Mesenchymal stem cell (in vitro differentiated cells and primary cell): ENCODE results near the gene XPNPEP3.

Source experiments
- DNase-seq: peaks from one replicate; pipeline ENCODE4 v3.0.0-alpha.2; 2013
- H2AFZ ChIP-seq: one replicate; pipeline ENCODE4 v1.6.1; 2013; ENCODE audit warnings: low read depth, mild to moderate bottlenecking, control low read depth, inconsistent platforms, low read length, moderate library complexity
- H2AK5ac ChIP-seq: 2 replicates; pipeline ENCODE4 v1.6.1; 2013; ENCODE audit warnings: low read length, moderate library complexity, mild to moderate bottlenecking, inconsistent platforms; ENCODE audit not compliant: severe bottlenecking
- H2BK120ac ChIP-seq: one replicate; pipeline ENCODE4 v1.6.1; 2013; ENCODE audit warnings: low read depth, mild to moderate bottlenecking, inconsistent platforms, low read length, moderate library complexity
- H2BK12ac ChIP-seq, 2 experiments: one replicate each; pipeline ENCODE4 v1.6.1; 2013; ENCODE audit warnings: inconsistent platforms in 2 of 2, low read length in 2 of 2, mild to moderate bottlenecking in 2 of 2, moderate library complexity in 2 of 2, control low read depth in 1 of 2
- H2BK15ac ChIP-seq: one replicate; pipeline ENCODE4 v1.6.1; 2013; ENCODE audit warnings: mild to moderate bottlenecking, low read depth, inconsistent platforms; ENCODE audit not compliant: poor library complexity, severe bottlenecking
- H2BK5ac ChIP-seq: 2 replicates; pipeline ENCODE4 v1.6.1; 2013; ENCODE audit warnings: low read depth, mild to moderate bottlenecking, low read length, control low read depth, inconsistent platforms; ENCODE audit not compliant: poor library complexity, severe bottlenecking
- H3K14ac ChIP-seq, 2 experiments: one replicate each; pipeline ENCODE4 v1.6.1; 2013; ENCODE audit warnings: inconsistent platforms in 2 of 2, low read length in 2 of 2, control low read depth in 1 of 2, mild to moderate bottlenecking in 1 of 2, moderate library complexity in 1 of 2
- H3K18ac ChIP-seq, 2 experiments: one replicate each; pipeline ENCODE4 v1.6.1; 2013; ENCODE audit warnings: inconsistent platforms in 2 of 2, low read length in 2 of 2, control low read depth in 1 of 2, low read depth in 1 of 2, mild to moderate bottlenecking in 1 of 2
- H3K23ac ChIP-seq, 2 experiments: one replicate each; pipeline ENCODE4 v1.6.1; 2013; ENCODE audit warnings: inconsistent platforms in 2 of 2, low read length in 2 of 2, mild to moderate bottlenecking in 2 of 2, moderate library complexity in 2 of 2, control low read depth in 1 of 2
- H3K27ac ChIP-seq: 2 replicates; pipeline ENCODE4 v1.5.1; 2013; ENCODE audit warnings: mild to moderate bottlenecking, moderate library complexity, low read length, control low read depth, inconsistent platforms; ENCODE audit not compliant: poor library complexity, severe bottlenecking
- H3K27me3 ChIP-seq, 2 experiments: 2 replicates each; pipeline versions ENCODE4 v1.6.1 to v1.7.0; 2013; ENCODE audit warnings: low read length in 2 of 2, mild to moderate bottlenecking in 2 of 2, moderate library complexity in 2 of 2, control low read depth in 1 of 2, inconsistent platforms in 1 of 2; ENCODE audit not compliant: control insufficient read depth in 1 of 2, insufficient read depth in 1 of 2
- H3K36me3 ChIP-seq, 2 experiments: 2 replicates each; pipeline versions ENCODE4 v1.6.1 to v1.7.0; 2013; ENCODE audit warnings: low read length in 2 of 2, control low read depth in 1 of 2, inconsistent platforms in 1 of 2, low read depth in 1 of 2, mild to moderate bottlenecking in 1 of 2; ENCODE audit not compliant: insufficient read depth in 2 of 2, control insufficient read depth in 1 of 2
- H3K4ac ChIP-seq, 2 experiments: one replicate each; pipeline ENCODE4 v1.6.1; 2013; ENCODE audit warnings: inconsistent platforms in 2 of 2, low read length in 2 of 2, mild to moderate bottlenecking in 2 of 2, moderate library complexity in 2 of 2, control low read depth in 1 of 2, low read depth in 1 of 2
- H3K4me1 ChIP-seq: 2 replicates; pipeline ENCODE4 v1.6.1; 2013; ENCODE audit warnings: low read depth, low read length, control low read depth; ENCODE audit not compliant: control insufficient read depth, insufficient read depth
- H3K4me2 ChIP-seq: 2 replicates; pipeline ENCODE4 v1.6.1; 2013; ENCODE audit warnings: low read length, mild to moderate bottlenecking, inconsistent platforms; ENCODE audit not compliant: poor library complexity, severe bottlenecking
- H3K4me3 ChIP-seq, 2 experiments: 2 replicates each; pipeline versions ENCODE4 v1.5.1 to v1.7.0; 2013; ENCODE audit warnings: low read length in 2 of 2, mild to moderate bottlenecking in 2 of 2, control low read depth in 1 of 2, low read depth in 1 of 2; ENCODE audit not compliant: insufficient read depth in 1 of 2
- H3K79me1 ChIP-seq: replicated peaks from 2 replicates; pipeline ENCODE4 v1.6.1; 2013; ENCODE audit warnings: mild to moderate bottlenecking, control low read depth, low read length, inconsistent platforms; ENCODE audit not compliant: poor library complexity, severe bottlenecking
- H3K9ac ChIP-seq: 2 replicates; pipeline ENCODE4 v1.7.0; 2013; ENCODE audit warnings: mild to moderate bottlenecking, low read length, moderate library complexity
- H3K9me3 ChIP-seq: 2 replicates; pipeline ENCODE4 v1.7.0; 2013; ENCODE audit warnings: mild to moderate bottlenecking, low read length; ENCODE audit not compliant: control insufficient read depth
- H4K8ac ChIP-seq: one replicate; pipeline ENCODE4 v1.6.1; 2013; ENCODE audit warnings: inconsistent platforms, mild to moderate bottlenecking, low read length, moderate library complexity
- H4K91ac ChIP-seq: one replicate; pipeline ENCODE4 v1.6.1; 2013; ENCODE audit warnings: mild to moderate bottlenecking, low read length, inconsistent platforms
- WGBS: methylation state at CpG from one replicate; pipeline ENCODE4 v1.1.7; 2013; ENCODE audit warnings: mixed read lengths; 5-methylcytosine and 5-hydroxymethylcytosine counted together

Gene XPNPEP3

DNA sequence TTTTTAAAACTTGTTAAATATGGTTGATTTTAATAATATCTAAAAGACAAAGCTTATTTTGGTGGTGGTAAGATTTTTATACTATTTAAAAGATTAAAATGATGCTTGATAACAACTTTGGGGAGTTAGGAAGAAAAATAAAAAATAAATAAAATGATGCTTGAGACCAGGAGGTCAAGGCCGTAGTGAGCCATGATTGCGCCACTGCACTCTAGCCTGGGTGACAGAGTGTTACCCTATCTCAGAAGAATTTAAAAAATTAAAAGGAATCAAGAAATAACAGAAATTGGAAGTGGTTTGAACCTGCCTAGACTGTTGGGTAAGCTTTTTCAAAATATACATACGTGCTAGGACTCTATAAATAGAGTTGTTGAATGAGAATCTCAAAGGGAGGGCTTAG lies 17.1 kb downstream of the XPNPEP3 start:
- Histone ChIP-seq H3K23ac (no peak overlapping the region), H4K91ac (no peak overlapping the region), H2BK15ac (no peak overlapping the region), H2AFZ (no peak overlapping the region), H3K4ac (no peak overlapping the region), H3K4me2 (no peak overlapping the region), H3K18ac (no peak overlapping the region), H2BK120ac (no peak overlapping the region), H2AK5ac (no peak overlapping the region), H3K4me3 (no peak overlapping the region), H3K9ac (no peak overlapping the region), H3K79me1 (peaks cover 5% of the 10 kb centered on the region), H4K8ac (no peak overlapping the region), H3K4me1 (no peaks in the 10 kb centered on the region), H2BK5ac (no peak overlapping the region), H3K36me3 (peaks cover 3 to 77% of the 10 kb centered on the region in 2 experiments), H3K27me3 (no peaks in the 10 kb centered on the region), H3K9me3 (no peaks in the 10 kb centered on the region), H3K14ac (no peak overlapping the region), H2BK12ac (no peak overlapping the region), H3K27ac (no peak overlapping the region)
- no peak for DNase-seq
- WGBS = 100% methylated on average over 3 of the region's 3 CpGs

GRCh38 chr22:40875111-40875510 lies 18.2 kb downstream of the XPNPEP3 start:
- no peak overlapping the region for H3K4me3 ChIP-seq
- H3K9ac ChIP-seq = no peak overlapping the region
- no peak overlapping the region for H2BK12ac ChIP-seq
- H3K4ac ChIP-seq = no peak overlapping the region
- no peak overlapping the region for H4K91ac ChIP-seq
- H4K8ac ChIP-seq = no peak overlapping the region
- H3K23ac ChIP-seq = no peak overlapping the region
- H3K36me3 ChIP-seq = peaks cover 3 to 74% of the 10 kb centered on the region in 2 experiments
- H3K18ac ChIP-seq = no peak overlapping the region
- no peak for DNase-seq
- no peak overlapping the region for H2BK5ac ChIP-seq
- no peak overlapping the region for H2AFZ ChIP-seq
- no peak overlapping the region for H3K27ac ChIP-seq
- H3K9me3 ChIP-seq = no peaks in the 10 kb centered on the region
- peaks cover 5% of the 10 kb centered on the region for H3K79me1 ChIP-seq
- no peak overlapping the region for H3K14ac ChIP-seq
- no peak overlapping the region for H2AK5ac ChIP-seq
- WGBS = 100% methylated on average over 3 of the region's 3 CpGs
- H3K27me3 ChIP-seq = no peaks in the 10 kb centered on the region
- H2BK120ac ChIP-seq = no peak overlapping the region
- no peak overlapping the region for H2BK15ac ChIP-seq
- no peaks in the 10 kb centered on the region for H3K4me1 ChIP-seq
- H3K4me2 ChIP-seq = no peak overlapping the region

GRCh38 chr22:40876907-40877306 lies 20.0 kb downstream of the XPNPEP3 start:
- peaks cover 11% of the 10 kb centered on the region for H3K79me1 ChIP-seq
- no peak for DNase-seq
- H3K27me3 ChIP-seq = no peaks in the 10 kb centered on the region
- no peak overlapping the region for H3K4ac ChIP-seq
- no peak overlapping the region for H2BK12ac ChIP-seq
- no peak overlapping the region for H3K27ac ChIP-seq
- no peak overlapping the region for H2AFZ ChIP-seq
- H3K9me3 ChIP-seq = no peaks in the 10 kb centered on the region
- no peak overlapping the region for H3K4me3 ChIP-seq
- H3K36me3 ChIP-seq = peaks cover 6 to 72% of the 10 kb centered on the region in 2 experiments
- H2BK5ac ChIP-seq = no peak overlapping the region
- no peak overlapping the region for H2BK120ac ChIP-seq
- no peak overlapping the region for H3K4me2 ChIP-seq
- no peak overlapping the region for H2AK5ac ChIP-seq
- no peak overlapping the region for H4K91ac ChIP-seq
- no peaks in the 10 kb centered on the region for H3K4me1 ChIP-seq
- no peak overlapping the region for H4K8ac ChIP-seq
- no peak overlapping the region for H3K18ac ChIP-seq
- H3K23ac ChIP-seq = no peak overlapping the region
- no peak overlapping the region for H3K14ac ChIP-seq
- no CpG with 5 or more reads among the region's 1 CpG for WGBS
- H2BK15ac ChIP-seq = no peak overlapping the region
- no peak overlapping the region for H3K9ac ChIP-seq

- no peak overlapping the region for H2AFZ ChIP-seq
- H3K4me2 ChIP-seq = no peak overlapping the region
- DNase-seq = no peak
- peaks cover 9% of the 10 kb centered on the region for H3K79me1 ChIP-seq
- no peak overlapping the region for H2AK5ac ChIP-seq
- H2BK5ac ChIP-seq = no peak overlapping the region
- H3K9me3 ChIP-seq = no peaks in the 10 kb centered on the region
- WGBS = 88% methylated on average over 2 of the region's 3 CpGs
- H2BK12ac ChIP-seq = no peak overlapping the region
- peaks cover 12 to 73% of the 10 kb centered on the region in 2 experiments for H3K36me3 ChIP-seq
- no peak overlapping the region for H3K18ac ChIP-seq
- no peak overlapping the region for H3K23ac ChIP-seq
- H3K4ac ChIP-seq = no peak overlapping the region
- no peak overlapping the region for H4K91ac ChIP-seq
- no peaks in the 10 kb centered on the region for H3K4me1 ChIP-seq
- no peak overlapping the region for H2BK15ac ChIP-seq
- no peak overlapping the region for H3K27ac ChIP-seq
- H3K14ac ChIP-seq = no peak overlapping the region
- no peak overlapping the region for H3K4me3 ChIP-seq
- no peak overlapping the region for H3K9ac ChIP-seq
- H2BK120ac ChIP-seq = no peak overlapping the region
- no peaks in the 10 kb centered on the region for H3K27me3 ChIP-seq
- H4K8ac ChIP-seq = no peak overlapping the region
Measured at GRCh38 chr22:40877488-40877887, 20.5 kb downstream of the XPNPEP3 start.
